HG03521 (cell line): ENCODE measurements around the gene MYCL.

Experiments used
- ATAC-seq: cut with Tn5 transposase; IDR thresholded peaks from one replicate; pipeline ENCODE4 v1.9.1; 2021; ENCODE audit warnings: mild to moderate bottlenecking, moderate library complexity; ENCODE audit not compliant: unreplicated experiment

The MYCL gene, protein sequence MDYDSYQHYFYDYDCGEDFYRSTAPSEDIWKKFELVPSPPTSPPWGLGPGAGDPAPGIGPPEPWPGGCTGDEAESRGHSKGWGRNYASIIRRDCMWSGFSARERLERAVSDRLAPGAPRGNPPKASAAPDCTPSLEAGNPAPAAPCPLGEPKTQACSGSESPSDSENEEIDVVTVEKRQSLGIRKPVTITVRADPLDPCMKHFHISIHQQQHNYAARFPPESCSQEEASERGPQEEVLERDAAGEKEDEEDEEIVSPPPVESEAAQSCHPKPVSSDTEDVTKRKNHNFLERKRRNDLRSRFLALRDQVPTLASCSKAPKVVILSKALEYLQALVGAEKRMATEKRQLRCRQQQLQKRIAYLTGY

DNA sequence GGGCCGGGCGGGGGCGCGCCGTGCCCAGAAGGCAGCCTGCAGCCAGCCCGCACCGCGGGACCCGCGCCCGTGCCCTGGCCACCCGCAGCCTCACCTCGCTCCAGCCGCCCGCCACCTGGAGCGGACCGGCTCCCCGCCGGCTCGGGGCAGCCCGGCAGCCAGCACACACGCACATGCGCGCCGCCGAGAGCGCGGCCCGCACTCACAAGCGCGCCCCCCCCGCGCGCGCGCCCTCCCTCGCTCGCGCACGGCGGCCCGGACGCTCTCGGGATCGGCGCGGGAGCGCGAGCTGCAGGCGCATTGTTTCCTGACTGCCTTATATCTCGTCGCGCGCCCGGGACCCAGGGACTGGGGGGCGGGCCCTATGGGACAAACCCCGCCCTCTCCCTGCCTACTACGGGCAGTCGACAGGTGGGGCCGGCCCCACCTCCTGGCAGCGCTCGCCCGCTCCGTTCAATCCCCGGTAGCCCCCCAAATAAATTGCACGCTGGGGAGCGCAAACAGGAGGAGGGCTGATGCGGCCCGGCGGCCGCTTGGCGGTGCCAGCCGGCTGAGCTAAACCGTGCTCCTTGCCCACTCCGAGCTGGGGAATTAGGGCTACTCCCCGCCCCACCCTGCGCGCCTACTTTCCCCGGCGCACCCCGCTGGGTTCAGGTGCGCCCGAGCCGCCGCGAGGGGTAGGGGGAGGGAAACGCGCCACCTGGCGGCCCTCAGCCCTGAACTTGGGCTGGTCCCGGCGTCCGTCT, at the start of gene MYCL:
MYCL (minus strand) TSS at position 204 of the 746 bp plus-strand sequence. CDS start 483 bp downstream, outside the sequence.
- ATAC-seq = peak; percentile 68

DNA sequence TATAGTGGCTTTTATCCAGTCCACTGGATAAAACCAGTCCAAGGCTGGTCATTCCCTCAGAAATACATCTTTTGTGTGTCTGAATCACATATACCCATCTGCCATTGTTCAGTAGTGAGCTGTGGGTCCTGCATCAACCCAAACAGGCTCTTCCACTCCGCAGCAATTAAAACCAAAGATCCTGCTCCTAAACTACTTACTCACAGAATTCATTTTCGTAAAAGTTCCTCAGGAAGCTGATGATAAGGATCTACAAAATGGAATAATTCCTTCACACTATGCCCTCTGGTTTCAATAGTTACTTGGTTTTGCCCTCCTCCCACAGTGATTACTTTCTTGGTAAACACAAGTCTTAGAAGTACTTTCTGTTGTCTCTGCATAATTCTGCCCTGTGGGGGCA, 48.2 kb upstream of the MYCL start:
- no peak for ATAC-seq

DNA sequence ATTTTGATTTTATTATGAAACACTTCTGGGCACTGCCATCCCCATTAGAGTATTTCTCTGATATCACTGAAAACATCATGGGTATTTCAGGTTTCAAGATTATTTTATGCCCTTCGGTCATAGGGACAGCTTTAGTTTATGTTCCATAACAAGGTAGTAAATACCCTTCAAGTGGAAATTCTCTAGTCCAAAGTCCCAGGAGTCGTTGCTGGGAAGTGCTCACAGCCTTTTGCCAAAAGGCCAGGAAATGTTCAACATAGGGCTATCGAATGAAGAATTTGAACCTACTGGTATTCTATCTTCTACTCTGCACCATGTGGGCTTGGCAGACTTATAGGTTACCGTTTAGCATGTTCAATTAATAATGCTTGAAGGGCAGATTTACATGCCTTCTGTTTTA, 45.5 kb upstream of the MYCL start:
- no peak for ATAC-seq

DNA sequence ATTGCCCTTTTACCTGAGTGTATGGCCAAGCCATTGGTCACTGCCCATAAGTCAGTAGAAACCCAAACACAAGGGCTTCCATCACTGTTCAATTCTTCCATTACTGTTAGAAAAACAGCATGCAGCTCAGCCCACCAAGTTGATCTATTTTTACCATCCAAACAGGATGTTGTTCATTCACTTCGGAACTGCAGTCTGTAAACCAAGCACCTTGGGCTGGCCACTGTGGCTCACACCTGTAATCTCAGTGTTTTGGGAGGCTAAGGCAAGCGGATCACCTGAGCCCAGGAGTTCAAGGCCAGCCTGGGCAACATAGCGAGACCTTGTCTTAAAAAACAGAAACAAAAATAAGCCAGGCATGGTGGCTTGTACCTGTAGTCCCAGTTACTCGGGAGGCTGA, 44.5 kb upstream of the MYCL start:
- no peak for ATAC-seq

DNA sequence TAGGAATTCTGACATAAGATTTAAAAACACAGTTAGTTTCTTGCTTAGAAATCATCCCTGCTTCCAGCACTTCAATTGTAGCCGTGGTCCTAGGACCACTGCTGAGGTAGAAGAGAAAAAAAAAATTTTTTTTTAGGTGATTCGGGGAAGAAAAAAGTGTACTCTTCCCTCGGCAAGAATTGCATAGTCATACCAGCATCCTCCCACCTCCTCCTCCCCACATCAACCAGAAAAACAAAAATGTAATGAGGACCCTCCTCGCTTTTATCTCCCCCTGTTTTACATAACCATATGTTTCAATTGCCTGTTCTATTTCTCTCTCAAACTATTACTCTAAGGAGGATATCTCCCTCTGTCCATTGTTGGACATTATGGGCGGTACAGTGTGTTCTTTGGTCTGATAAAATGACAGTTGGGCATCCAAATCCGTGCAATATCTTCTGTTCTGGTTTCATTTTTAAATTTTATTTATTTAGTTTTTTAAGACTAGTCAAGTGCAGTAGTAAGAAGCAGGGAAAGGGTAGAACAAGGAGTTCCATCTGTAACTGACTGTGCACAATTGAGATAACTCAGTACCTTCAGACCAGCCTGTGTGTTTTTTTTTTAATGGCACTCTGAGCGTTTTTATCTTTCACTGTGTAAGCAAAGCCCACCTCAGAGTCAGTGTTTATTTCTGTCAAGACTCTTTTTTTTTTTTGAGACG, 42.8 kb upstream of the MYCL start:
- no peak for ATAC-seq

DNA sequence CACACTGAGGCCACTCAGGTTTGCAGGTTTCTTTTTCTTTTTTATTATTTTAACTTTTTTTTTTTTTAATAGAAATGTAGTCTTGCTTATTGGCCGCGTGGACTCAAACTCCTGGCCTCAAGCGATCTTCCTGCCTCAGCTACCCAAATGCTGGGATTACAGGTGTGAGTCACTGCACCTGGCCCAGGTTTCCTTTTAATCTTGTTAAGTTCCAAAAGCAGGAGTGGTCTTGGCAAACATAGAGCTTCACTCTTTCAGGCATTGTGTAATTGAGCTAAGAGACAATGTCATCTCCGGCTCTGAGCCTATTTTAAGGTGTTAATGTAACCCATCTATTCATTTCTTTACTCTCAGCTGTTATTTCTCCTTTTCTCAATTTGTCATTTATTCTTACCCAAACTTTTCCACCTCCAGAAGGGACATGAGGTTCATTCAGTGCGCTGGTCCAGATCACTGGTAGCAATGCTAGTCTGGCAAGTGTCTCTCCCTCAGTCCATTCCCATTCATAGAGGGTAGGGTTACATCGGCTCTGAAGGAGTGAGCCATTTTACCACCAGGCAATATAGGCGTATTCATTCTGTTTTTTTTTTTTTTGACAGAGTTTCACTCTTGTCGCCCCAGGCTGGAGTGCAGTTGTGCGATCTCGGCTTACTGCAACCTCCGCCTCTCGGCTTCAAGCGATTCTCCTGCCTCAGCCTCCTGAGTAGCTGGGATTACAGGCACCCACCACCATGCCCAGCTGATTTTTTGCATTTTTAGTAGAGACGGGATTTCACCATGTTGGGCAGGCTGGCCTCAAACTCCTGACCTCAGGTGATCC, 42.0 kb upstream of the MYCL start:
- ATAC-seq = no peak

DNA sequence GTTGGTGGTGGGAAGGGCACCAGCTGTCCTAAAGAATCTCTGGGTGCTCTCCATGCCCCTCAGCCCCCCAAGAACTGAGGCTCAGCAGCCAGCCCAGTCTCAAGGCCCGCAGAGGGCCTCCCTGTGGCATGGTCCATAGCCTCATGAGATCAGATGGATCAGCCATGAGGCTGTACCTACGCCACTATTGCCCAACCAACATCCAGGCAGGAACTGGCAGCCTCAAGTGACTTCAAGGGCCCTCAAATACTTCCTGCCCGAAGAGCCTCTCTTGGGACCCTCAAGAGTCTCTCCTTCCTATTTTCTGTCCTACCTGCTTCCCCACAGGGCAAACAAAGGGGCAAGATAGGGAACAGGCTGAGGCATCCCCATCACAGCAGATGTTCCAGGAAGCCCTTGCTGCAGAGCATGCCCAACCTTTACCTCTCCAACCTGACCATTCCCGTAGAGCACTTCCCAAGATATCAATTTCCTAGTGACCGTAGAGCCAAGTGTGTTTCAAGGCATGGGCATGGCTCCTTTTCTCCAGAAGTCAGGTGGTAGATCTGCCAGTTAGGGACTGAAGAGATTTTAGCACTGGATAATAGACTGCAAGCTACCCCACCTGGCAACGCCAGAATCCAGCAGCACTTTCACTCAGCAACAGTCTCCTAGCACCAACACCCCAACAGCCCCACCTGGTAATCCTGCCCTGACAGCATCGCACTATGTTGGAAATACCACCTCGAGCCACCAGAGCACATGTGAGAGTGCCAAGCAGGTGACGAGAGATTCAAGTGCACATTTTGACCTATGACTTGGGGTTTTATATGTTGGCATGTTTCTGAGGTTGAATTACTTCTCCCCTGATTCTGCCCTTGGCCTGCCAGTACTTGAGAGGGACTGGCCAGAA, 39.5 kb upstream of the MYCL start:
- no peak for ATAC-seq

DNA sequence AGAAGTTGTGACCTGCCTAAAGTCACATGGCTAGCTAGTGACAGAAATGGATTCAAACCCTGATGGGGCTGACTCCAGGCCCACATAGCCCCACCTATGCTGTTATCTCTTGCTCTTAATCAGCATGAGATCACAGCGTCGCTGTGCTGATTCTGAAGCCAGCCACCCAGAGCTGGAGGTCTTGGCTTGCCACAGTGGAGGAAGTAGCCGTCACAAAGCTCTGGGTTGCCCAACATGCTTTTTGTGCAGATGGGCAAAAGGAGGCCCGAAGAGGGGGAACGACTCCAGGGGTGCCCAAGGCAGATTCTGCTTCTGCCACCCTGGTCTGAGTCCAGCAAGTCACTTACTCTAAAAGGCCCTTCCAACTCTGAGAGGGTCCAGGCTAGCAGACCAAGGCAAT, 38.5 kb upstream of the MYCL start:
- ATAC-seq = no peak

DNA sequence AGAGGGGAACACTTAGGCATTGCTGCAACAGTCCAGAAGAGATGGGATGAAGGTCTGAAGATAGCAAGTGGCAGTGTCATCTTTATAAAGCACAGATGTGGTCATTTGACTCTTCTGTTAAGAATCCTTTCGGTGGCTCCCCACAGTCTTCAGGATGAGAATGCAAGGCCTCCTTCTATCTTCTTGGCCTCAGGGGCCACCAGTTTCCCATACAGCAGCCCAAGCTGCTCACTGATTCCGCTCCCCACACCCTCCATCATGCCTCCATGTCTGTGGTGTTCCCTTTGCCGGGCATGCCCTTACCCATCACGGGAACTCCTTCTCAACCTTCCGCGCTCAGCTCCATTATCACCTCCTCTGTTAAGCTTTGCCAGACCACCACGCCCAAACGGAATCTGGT, 37.1 kb upstream of the MYCL start:
- no peak for ATAC-seq

DNA sequence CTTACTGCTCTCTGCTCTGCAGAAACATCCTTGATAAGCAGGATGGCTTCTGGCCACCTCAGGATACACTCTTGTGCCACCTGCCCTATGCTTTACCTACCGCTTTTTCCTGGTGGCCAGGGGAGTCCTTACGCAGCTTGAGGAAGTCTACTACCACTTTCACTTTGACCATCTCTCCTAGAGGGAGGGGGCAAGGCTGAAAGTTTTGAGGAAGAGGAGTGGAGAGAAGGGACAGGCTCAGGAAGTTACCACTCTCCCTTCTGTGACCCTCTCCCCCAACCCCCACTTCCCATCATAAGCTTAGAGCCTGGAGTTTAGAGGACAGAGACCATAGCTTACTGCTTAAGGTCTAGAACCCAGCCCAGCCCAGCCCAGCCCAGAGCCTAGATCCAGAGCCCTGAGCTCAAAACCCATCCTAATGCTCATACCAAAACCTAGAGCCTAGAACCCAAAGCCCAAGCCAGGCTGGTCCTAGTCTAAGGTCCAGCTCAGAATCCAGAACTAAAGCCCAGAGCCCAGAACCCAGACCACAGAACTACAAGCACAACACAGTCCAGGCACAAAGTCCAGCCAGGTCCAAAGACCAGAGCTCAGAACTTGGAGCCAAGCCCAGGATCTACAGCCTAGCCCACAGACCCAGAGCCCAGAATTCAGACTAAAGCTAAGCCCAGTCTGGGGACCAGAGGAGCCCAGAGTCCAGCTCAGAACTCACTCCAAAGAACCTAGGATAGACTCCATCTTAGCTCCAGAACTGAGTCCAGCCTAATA, 35.2 kb upstream of the MYCL start:
- ATAC-seq = no peak

DNA sequence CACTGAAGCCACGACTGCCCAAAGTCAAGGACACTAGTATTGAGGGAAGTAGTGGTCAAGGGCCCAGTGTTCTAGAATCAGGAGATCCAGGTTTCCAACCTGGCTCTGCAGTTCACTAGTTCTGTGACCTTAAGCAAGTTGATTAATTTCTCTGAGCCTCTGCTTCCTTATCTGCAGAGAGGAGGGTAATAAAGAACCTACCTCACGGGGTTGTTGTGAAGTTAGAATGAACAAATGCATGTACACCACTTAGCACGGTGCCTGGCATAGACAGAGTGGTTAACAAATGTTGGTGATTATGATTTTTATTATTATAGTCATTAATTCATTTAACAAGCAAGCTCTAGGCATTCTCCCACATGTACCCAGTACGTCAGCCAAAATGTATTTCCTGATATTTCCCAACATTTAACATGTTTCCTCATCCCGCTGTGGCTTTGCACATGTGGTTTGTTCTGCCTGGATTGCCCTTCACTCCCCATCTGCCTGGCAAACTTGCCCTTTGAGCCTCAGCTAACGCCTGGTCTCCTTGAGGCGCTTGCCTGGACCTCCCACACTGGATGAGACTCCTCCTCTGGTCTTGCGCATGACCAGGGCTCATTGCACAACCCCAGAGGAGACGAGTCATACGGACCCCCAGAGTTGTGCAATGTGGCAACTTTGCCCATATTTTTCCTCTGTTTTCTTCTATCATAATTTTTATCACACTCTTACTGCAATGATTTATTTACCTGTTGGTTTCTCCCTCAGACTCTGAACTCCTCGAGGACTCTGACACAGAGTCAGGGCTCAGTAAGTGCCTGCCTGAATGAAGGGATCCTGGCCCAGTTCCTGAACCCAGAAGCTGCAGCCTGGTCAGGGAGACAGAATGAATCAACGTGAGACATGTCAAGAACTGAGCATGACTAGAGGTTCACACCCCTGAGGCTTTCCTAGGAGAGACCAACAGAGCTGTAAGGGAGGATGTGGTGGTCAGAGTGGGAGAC, 32.5 kb upstream of the MYCL start:
- ATAC-seq = no peak

DNA sequence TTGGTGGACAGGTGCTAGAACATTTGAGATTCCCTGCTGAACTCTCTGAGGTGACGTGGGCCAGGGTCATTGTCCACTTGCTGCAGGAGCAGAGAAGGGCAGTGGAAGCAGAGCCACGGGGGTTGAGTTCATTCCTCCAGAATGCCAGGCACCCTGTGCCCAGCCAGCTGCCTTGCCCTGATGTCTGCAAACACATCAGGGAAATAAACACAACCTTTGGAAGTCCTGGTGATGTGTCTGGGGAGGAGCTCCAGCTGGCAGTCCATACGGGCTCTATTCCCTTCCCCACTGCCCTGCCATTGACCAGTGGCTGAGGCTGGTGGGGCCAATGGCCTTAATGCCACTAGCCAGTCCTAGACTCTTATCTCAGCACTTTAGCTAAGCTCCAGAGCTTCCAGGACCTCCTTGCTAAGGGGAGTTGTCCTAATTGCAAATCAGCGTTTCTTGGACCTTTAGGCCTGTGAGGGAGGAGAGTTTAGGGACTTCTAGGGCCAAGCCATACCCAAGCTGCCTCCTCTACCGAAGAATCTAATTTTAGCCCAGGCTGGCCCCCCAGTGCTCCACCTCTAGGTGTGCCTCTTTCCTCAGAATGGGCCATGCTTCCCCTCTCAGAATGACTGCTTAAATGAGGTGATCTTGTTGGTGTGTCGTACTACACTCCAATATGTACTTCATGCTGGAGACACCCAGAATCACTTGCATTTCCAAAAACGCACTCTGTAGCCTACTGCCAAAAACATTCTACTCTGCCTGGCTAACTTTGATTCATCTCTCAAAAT, 27.3 kb upstream of the MYCL start:
- no peak for ATAC-seq

DNA sequence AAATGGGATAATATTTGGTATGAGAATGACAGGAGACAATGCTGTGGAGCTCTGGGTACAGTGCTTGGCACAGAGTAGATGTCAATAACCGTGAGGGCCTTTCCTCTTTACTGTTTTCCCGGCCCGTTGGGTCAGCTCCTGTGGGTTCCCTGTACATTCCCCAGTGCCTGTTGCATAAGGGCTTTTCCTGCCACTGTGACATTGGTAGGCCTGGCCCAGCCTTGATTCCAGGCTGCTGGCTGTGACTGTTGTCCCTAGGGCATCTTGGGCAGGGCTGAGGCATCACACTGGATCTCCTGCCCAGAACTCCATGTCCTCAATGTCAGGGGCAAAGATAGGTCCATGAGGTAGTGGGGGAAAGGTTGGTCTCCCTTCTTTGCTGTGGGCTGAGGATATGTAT, 25.8 kb upstream of the MYCL start:
- ATAC-seq = no peak

DNA sequence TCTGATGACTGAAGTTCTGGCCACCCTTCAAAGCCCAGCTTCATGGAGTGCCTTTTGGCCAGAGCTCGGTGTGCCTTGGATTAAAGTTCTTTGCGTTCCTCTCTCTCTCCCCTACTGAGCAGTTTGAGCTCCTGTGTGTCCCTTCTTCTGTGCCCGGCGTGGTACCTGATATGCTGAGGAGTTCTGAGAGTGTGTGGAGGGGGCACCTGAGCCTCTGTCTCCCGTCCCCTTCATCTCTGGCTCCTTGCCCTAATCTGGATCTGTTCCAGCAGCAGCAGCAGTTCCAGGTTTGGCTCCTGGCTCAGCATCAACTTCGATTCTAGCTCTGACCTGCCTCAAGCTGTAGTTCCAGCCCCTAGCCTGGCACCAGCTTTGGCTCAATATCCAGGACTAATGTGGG, 25.1 kb upstream of the MYCL start:
- ATAC-seq = no peak

DNA sequence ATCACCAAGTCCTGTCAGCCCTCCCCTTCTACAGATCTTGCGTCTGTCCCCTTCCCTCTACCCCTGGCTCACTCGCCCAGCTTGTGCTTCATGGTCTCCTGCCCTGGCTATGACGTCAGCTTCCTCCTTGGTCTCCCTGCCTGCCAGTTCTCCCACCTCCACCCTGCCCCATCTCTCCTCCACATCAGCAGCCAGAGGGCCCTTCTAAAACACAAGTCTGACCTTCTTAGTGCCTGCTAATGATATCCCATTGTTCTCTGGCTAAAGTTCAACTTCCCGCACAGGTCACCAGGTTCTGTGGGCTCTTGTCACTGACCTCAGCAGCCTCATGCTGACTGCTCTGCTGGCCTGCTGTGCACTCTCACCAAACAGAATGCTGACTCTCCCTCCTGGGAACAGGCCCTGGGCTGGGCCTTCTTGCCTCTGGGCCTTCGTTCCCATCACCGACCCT, 24.7 kb upstream of the MYCL start:
- ATAC-seq = no peak

DNA sequence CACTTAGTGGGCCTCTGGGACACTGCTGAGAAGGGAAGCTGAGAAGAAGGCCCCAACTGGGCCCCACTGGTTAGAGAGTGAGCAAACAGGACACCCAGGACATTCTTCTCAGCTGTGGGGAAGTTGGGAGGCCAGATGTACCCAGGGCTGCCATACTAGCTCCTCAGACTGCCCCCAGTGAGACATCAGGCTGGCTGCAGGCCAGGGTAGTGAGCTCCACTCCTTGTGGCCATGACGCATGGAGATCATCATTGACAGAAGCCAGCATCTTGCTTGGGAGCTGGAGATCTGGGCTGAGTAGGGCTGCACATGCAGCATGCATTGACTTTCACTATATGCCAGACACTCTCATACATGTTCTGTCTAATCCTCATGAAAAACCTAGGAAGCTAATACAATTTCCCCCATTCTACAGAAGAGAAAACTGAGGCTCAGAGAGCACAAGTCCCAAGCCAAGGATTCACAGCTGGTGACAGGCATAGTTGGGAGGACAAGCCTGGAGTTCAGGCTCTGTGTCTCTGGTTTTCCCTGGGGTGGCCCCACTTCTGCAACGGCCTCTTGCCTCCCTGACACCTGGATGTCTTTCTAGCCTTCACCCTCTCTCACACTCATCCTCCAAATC, 24.1 kb upstream of the MYCL start:
- no peak for ATAC-seq

DNA sequence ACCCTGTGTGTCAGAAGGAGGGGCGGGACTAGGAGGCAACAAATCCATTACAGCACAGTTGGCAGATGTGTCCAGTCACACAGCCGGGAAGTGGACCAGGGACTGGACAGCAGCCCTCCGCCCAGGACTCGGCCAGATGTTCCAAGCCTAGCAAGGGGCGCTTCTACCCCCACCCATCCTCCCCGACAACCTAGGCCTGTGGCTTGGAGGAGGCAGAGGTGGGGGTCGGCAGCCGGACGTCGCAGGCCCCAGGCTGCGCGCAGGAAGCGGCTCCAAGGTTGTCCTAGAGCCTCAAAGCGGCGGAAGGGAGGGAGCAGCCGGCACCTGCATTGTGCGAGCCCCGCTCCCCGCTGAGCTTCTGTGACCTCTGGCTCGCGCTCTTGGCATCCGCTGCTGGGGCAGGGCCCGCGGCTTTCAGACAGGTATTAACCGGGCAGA, 20.6 kb upstream of the MYCL start:
- ATAC-seq = no peak
